ENCODE data around the gene CBLL1. TPM values are rescaled to one million over a fixed set of nuclear protein-coding genes. Genes with fewer than 3 reads are reported as not detected.

The CBLL1 gene
- polyA plus RNA-seq = 8.9 and 10.2 TPM in 2 replicates
- 33.4 and 49.3 TPM in 2 replicates for polyA minus RNA-seq

GRCh38 chr7:107743567-107744344 lies at the start of gene CBLL1:
CBLL1 (plus strand) TSS chr7:107744142; CDS start chr7:107744164, 22 bp downstream.
- Histone ChIP-seq H3F3A (ENCODE audit: insufficient read depth, low read length, poor library complexity, severe bottlenecking) (no peaks in the 10 kb centered on the region), H3K9me3 (ENCODE audit: low read length) (no peaks in the 10 kb centered on the region), H4K20me1 (ENCODE audit: insufficient read depth) (no peaks in the 10 kb centered on the region), H3K9me2 (ENCODE audit: insufficient read depth, low read length) (no peaks in the 10 kb centered on the region), H3K36me3 (ENCODE audit: insufficient read depth, low read length) (no peaks in the 10 kb centered on the region), H3K79me2 (replicated peaks; ENCODE audit: insufficient read depth, low read length) (peaks cover 44% of the 10 kb centered on the region), H3K27me3 (ENCODE audit: insufficient read depth, low read depth, low read length) (no peaks in the 10 kb centered on the region), H3K27ac (ENCODE audit: low read length) (peak within 1 kb of the TSS; percentile 88), H3K4me3 (ENCODE audit: low read length) (peak within 1 kb of the TSS; percentile 84), H2AFZ (ENCODE audit: low read depth, low read length) (peak within 1 kb of the TSS; percentile 92), H3K4me2 (ENCODE audit: low read length) (peak within 1 kb of the TSS; percentile 90), H3K9ac (ENCODE audit: low read length) (peak within 1 kb of the TSS; percentile 89)
- TF ChIP-seq EZH2 (IDR thresholded peaks at IDR 0.05; ENCODE audit: borderline replicate concordance, insufficient read depth, low read length, poor library complexity, severe bottlenecking) (no peak), TAF1 (IDR thresholded peaks at IDR 0.05; ENCODE audit: low read depth) (peak; percentile 4), SMC3 (conservative IDR thresholded peaks at IDR 0.05; ENCODE audit: poor library complexity) (peak; percentile 89), POLR2AphosphoS5 (IDR thresholded peaks at IDR 0.05) (peak; percentile 95), CTCF (IDR thresholded peaks at IDR 0.05; ENCODE audit: poor library complexity, severe bottlenecking) (peak; percentile 92), MXI1 (conservative IDR thresholded peaks at IDR 0.05; ENCODE audit: poor library complexity, severe bottlenecking) (peak; percentile 90), REST (IDR thresholded peaks at IDR 0.05; ENCODE audit: borderline replicate concordance) (peak; percentile 64), EP300 (conservative IDR thresholded peaks at IDR 0.05; ENCODE audit: poor library complexity, severe bottlenecking) (peak; percentile 29), RAD21 (conservative IDR thresholded peaks at IDR 0.05) (peak; percentile 71)

GRCh38 chr7:107694386-107694785 lies 49.6 kb upstream of the CBLL1 start:
- no peaks in the 10 kb centered on the region for H3K27me3 ChIP-seq (ENCODE audit: insufficient read depth, low read depth, low read length)
- peak overlapping the region; percentile 18 for H3K4me2 ChIP-seq (ENCODE audit: low read length)
- H3K79me2 ChIP-seq (replicated peaks; ENCODE audit: insufficient read depth, low read length) = no peaks in the 10 kb centered on the region
- peak overlapping the region; percentile 7 for H3K9ac ChIP-seq (ENCODE audit: low read length)
- H3K9me2 ChIP-seq (ENCODE audit: insufficient read depth, low read length) = no peaks in the 10 kb centered on the region
- no peaks in the 10 kb centered on the region for H4K20me1 ChIP-seq (ENCODE audit: insufficient read depth)
- TF ChIP-seq EP300 (conservative IDR thresholded peaks at IDR 0.05; ENCODE audit: poor library complexity, severe bottlenecking) (peak; percentile 84), REST (IDR thresholded peaks at IDR 0.05; ENCODE audit: borderline replicate concordance) (peak; percentile 94), SMC3 (conservative IDR thresholded peaks at IDR 0.05; ENCODE audit: poor library complexity) (no peak), TAF1 (IDR thresholded peaks at IDR 0.05; ENCODE audit: low read depth) (no peak), EZH2 (IDR thresholded peaks at IDR 0.05; ENCODE audit: borderline replicate concordance, insufficient read depth, low read length, poor library complexity, severe bottlenecking) (no peak), POLR2AphosphoS5 (IDR thresholded peaks at IDR 0.05) (peak; percentile 65)
- H3K36me3 ChIP-seq (ENCODE audit: insufficient read depth, low read length) = no peaks in the 10 kb centered on the region
- peak overlapping the region; percentile 67 for H3K27ac ChIP-seq (ENCODE audit: low read length)
- H2AFZ ChIP-seq (ENCODE audit: low read depth, low read length) = no peak overlapping the region
- H3F3A ChIP-seq (ENCODE audit: insufficient read depth, low read length, poor library complexity, severe bottlenecking) = no peaks in the 10 kb centered on the region
- no peaks in the 10 kb centered on the region for H3K9me3 ChIP-seq (ENCODE audit: low read length)
- peak overlapping the region; percentile 35 for H3K4me3 ChIP-seq (ENCODE audit: low read length)
